CD4-positive, alpha-beta T cell treated with Interleukin-21 for 1 hour (primary cell): ENCODE results near the gene TIAM2.

ENCODE experiments used
- DNase-seq: peaks from one replicate; pipeline ENCODE4 v3.0.0-alpha.2; 2020

TIAM2 gene

DNA sequence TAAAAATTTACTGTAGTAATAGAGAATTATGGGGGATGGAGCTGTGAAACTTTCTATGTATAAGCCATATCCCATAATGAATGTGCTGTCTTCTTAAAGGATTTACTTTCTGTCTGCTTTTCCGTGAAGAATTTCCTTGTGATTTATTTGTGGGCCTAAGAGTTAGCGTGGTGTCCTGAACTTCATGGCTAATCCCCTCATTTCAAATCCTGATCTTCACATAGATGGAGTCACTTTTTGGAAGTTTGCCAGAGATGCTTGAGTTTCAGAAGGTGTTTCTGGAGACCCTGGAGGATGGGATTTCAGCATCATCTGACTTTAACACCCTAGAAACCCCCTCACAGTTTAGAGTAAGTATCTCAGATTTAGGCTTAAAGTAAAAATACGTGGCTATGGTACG, 249.3 kb downstream of the TIAM2 start:
- DNase-seq, result no peak

- no peak for DNase-seq
Observed at GRCh38 chr6:155245193-155245592, 250.1 kb downstream of the TIAM2 start.

DNA sequence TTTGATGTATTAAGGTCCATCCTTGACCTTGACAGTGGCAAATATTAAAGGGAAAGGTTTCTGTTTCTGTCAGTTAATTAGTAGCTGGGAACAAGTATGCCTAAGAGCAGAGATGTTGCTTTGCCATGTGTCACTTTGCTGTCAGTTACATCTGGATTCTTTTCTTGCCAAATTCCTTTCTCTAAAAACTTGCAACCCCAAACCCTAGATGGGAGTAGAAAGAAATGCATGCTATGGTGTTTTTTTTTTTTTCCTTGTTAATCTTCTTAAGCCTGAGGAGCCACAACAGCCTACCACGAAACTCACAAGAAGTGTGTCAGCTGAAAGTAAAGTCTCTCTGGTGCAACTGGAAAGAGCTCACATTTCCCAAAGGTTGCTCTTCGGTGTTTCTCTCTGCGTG, 250.7 kb downstream of the TIAM2 start:
- no peak for DNase-seq

DNA sequence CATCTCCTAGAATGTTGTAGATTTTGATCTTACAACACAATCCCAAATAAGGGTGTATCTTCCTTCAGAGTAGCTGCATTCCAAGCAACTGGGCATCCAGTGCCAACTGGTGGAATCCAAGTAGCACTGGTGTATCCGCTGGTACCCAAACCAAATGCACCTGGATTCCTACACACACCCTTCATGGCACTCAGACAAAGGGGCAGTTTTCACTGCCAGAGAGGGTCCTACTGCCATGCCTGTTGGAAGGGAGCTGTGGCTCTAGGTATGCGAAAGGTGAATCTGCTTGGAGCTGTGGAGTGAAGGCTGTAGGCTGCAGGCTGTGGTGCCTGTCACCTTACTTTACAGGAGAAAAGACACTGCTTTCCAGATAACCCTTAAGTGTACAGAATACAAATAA, 251.7 kb downstream of the TIAM2 start:
- no peak for DNase-seq

GRCh38 chr6:155247618-155248007, 252.5 kb downstream of the TIAM2 start:
- no peak for DNase-seq

DNA sequence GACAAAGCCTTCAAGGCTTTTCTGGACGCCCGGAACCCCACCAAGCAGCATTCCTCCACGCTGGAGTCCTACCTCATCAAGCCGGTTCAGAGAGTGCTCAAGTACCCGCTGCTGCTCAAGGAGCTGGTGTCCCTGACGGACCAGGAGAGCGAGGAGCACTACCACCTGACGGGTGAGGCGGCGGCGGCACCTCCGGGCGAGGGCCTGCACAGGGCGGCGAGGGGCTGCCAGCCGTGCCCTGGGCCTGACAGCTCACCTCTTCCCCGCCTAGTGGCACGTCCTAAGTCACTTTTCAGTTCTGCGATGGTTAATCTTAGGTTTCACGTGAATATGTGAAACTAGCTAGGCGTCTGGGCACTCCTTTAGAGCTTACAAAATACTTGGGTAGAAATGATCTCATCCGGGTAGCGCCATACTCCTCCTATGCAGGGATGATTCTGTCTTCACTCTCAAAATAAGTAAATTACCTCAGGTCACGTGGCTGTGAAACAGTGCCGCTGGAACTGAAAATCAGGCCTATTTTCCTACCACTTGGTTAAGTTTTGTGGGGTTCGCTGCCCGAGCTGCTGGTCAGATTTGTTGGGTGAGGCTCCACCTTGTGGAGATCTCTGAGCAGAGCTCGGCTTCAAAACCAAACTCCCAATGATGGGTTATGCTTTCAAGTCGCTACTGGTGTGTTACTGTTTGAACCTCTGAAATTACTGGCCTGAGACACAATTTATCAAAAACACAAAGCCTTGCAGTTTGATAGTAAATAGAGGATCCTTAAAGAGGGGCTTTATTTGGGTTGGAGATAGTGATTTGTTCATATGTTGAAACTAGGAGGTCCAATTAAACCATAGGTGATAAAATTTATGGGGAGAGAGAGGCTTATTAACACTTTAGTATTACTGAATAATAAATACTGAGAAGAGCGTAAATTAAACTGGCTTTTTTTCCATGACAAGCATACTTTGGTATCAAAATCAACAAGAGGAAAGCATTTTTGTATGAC, 253.2 kb downstream of the TIAM2 start:
- DNase-seq, result peak; percentile 22

DNA sequence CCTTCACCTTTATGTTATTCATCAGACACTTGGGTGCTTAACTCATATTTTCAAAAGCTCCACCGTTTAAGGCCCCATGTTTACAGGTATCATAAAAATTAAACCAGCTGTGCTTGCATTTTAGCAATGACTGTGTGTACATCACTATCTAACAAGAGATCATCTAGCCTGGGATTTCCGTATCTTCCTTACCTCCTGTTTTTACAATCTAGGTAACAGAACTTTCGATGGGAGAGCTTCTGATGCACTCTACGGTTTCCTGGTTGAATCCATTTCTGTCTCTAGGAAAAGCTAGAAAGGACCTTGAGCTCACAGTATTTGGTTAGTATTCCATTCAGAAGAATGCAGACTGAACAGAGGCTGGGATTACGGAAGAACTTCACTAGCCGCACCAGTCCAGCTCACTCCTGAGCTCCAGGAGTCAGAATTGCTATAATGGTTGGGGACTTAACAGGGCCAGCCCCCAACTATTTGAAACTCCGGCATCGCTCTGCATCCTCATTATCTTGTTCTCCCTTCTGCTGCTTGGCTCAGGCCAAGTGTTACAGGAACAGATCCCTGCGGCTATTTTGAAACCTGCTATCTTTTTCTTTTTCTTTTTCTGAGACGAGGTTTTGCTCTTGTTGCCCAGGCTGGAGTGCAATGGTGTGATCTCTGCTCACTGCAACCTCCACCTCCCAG, 255.7 kb downstream of the TIAM2 start:
- no peak for DNase-seq

GRCh38 chr6:155252581-155252980, 257.5 kb downstream of the TIAM2 start:
- DNase-seq, result no peak

DNA sequence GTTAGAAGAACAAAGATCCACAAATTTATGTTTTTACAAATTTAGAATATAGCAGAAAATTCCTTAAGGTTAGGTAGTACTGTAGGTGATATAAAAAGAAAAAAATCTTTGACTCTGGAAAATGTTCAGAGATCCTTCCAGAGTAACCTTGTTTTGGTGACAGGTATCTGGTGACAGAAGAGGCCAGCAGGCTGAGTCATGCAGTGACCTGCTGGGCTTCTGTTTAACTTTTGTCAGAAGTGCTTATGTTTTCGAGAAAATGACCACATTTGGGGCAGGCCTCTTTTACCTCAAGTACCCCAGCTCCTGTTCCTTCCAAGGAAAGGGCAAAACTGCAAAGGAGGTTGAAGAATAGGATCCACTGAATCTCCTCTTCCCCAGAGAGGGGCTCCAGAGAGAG, 258.2 kb downstream of the TIAM2 start:
- DNase-seq, result no peak

DNA sequence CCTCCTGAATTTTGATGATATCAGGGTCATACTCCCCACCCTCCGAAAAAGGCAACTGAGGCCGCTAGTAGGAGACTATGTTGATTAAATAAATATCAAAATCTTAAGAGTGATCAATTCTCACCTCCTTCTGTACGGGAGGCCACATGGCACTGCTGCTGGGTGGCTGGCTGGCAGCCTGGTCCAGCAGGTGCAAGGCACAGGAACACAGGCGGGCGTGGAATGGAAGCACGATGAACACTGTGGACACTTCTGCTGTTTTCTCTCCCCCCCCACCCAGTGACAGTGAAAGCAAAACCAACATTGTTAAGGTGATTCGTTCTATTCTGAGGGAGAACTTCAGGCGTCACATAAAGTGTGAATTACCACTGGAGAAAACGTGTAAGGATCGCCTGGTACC, 259.0 kb downstream of the TIAM2 start:
- DNase-seq, result no peak

GRCh38 chr6:155256122-155256795, 261.1 kb downstream of the TIAM2 start:
- DNase-seq, result no peak

DNA sequence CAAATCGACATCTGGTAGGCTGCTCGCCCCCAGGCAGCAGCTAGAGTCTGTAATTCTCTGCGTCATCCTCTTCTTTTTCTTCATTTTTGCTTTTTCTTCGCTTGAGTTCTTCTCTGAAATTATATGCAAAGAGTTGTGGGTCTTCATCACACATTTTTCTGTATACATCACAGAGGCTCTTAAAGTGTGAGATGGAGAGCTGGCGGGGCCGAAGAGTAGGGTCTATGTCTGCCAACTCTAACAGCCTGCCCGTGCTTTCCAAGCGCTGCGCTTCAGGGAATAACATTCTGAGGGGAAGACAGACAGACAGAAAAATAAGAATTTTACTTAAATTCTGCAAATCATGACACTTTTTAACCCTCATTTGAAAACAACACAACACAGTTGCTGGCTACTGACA, 262.7 kb downstream of the TIAM2 start:
- no peak for DNase-seq

GRCh38 chr6:155259204-155259603, 264.1 kb downstream of the TIAM2 start:
- no peak for DNase-seq

DNA sequence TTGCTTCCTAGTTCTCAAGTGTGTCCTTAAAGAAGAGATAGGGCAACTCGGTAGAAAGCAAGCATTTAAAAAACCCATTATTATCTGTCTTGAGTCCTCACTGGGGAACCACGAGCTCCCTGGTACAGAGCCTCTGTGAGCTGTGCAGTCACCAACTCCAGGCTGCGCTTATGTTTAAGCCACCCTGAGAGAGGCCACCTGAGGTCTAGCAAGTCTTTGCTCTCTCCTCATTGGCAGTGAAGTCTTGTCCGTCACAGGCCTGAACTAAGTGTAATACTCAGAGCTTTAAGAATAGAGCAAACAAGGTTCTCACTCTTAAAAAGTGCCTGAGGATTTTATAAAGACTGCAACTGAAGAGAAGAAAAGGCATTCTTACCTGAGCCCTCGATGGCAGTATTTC, 264.8 kb downstream of the TIAM2 start:
- no peak for DNase-seq

DNA sequence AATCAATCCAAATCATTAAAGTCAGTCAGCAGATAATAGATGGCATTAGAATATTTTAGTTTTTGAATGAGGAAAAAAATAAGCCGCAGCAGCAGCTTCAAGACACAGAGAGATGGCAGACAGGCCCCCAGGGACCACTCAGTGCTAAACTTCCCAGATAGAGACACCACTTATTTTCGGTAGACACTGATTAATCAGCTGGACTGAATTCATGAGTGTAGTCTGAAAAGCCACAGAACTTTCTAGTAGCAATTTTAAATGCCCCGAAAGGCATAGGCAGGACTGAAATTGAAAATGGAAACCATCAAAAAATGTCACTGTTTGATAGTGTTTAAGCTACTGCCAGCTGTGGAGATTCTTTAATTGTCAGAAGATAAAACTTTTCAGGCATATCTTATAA, 265.6 kb downstream of the TIAM2 start:
- no peak for DNase-seq

DNA sequence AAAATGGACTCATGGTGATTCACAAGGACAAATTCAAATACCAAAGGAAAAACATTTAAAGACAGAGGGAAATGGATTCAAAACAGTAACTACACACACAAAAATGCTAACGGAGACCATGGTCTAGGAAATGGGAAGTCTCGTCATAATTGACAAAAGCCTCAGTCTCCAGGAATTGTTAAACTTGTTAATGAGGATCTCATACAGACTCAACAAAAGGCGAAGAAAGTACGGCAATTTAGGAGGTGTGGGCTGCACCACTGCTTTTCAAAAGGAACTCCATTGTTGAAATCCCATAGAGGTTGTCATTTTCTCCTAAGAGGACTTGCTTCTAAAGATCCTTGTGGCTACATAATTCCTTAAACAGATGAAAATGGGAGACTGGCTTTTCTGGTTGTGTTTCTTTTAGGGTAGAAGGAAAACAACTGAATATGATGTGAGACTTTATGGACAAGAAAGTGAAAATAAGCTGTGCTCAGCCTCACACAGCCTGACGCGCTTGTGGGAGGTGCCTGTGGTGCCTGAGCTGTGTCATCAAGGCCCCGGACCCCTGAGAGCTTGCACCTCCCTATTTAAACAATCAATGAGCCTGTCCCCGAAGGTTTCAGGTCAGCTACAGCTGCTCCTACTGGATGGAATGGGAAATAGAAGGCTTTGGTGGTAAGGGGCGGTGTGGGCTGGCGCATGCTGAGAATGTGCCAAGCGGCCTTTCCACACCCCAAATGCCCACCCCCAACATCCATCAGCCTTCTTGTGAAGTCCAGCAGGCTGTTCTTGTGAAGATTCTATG, 266.2 kb downstream of the TIAM2 start:
- no peak for DNase-seq

DNA sequence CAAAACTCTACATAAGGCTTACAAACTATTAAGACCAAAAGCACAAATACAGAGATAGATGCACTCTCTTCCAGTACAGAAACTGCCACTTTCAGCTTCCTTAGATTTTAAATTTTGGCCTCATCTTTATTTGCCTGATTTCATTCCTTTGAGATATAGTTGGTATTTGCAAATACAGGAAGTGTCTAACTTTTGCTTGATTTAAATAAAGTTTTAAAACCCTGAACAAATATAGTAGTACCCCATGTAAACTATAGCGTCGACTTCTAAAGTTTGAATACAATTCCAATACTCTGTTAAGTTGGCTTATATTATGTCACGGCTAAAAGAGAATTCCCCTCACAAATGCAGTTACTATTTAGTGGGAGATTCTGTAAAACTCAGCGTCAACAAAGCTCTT, 267.5 kb downstream of the TIAM2 start:
- no peak for DNase-seq

DNA sequence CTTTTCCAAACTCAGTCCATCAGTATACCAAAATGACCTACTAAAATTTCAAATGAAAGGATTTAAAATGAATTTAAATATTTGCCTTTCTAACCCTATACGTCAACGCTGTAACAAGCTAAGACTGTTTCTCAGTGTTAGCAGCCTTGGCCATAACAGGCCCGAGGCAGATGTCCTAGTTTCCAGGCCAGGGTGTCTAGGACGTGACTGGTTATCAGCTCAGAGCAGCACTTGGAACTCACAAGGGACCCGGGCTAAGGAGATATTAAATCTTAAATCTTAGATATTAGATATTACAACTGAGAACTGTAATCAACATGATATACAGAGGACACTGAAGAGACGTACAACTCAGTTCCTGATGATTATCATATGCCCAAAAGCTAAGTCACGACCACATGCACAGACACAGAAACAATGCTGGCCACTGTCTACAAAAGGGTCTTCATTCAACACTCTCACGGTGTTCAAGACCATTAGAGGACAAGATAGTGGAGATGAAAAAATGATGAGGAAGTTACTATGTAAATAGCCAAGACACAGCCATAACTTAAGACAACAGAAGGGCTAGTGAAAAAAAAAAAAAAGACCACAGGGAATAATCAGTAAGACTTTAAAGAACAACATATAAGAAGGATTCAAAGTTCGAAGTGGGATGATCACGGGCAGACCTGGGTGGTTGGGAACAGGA, 268.4 kb downstream of the TIAM2 start, which contains the start of gene CLDN20:
Gene CLDN20 (plus strand): TSS at position 641 of the 691 bp plus-strand sequence. CDS start 11,707 bp downstream, outside the sequence.
- DNase-seq, result no peak

GRCh38 chr6:155264693-155265320, 269.7 kb downstream of the TIAM2 start:
- DNase-seq, result no peak

- DNase-seq, result no peak
Observed at GRCh38 chr6:155265843-155266535, 270.9 kb downstream of the TIAM2 start.

DNA sequence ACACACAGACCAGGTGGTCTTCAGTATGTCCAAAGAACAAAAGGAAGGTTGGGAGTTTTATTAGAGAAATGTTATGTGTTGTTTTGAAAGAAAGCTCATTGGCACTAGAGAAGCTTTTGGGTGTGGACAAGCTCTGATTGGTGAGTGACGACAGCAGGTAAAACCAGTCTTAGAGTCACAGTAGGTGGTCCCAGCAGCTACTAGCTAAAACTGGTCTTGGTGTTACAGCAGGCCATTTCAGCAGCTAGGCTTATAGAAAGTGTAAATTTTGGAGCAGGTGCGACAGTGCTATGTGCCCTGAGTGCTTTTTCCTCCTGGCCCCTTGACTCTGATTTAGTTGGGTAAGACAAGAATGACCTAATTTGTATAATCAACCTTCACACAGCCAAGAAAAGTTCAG, 272.3 kb downstream of the TIAM2 start:
- no peak for DNase-seq
